PFSK-1 (cell line): ENCODE measurements around the gene TTBK1.

Source experiments
- POLR2AphosphoS5 ChIP-seq: IDR thresholded peaks from 2 replicates; pipeline ENCODE4 v1.6.1; 2012; ENCODE audit warnings: low read depth, mild to moderate bottlenecking, control low read depth, low read length, moderate library complexity
- REST ChIP-seq, 2 experiments: IDR thresholded peaks; 2 replicates each; pipeline versions ENCODE4 v1.6.1 to v1.8.0; 2011 to 2012; ENCODE audit warnings: low read depth in 2 of 2, low read length in 2 of 2, control low read depth in 1 of 2, inconsistent platforms in 1 of 2, mild to moderate bottlenecking in 1 of 2, moderate library complexity in 1 of 2; ENCODE audit not compliant: insufficient read depth in 1 of 2
- SIN3A ChIP-seq: IDR thresholded peaks from 2 replicates; pipeline ENCODE4 v1.6.1; 2012; ENCODE audit warnings: mild to moderate bottlenecking, low read length, moderate library complexity, borderline replicate concordance; ENCODE audit not compliant: insufficient read depth
- TAF1 ChIP-seq: IDR thresholded peaks from 2 replicates; pipeline ENCODE4 v1.6.1; 2012; ENCODE audit warnings: low read length, control low read depth, borderline replicate concordance; ENCODE audit not compliant: insufficient read depth

GRCh38 chr6:43276577-43277305 lies 33.5 kb downstream of the TTBK1 start:
- TF ChIP-seq POLR2AphosphoS5 (no peak), REST (IDR thresholded peaks at IDR 0.05; ENCODE audit: insufficient read depth in 1 of 2, low read depth in 2 of 2, low read length in 2 of 2) (no peak), TAF1 (no peak), SIN3A (no peak)
